H1 (cell line): Measurements from ENCODE around the gene TPSB2. TPM values are rescaled to one million over a fixed set of nuclear protein-coding genes. Genes with fewer than 3 reads are reported as not detected.

Experiments
- CTCF ChIA-PET: fragments of 300-600 bp; sonication (Branson Sonifier 250); formaldehyde crosslinking; loops from one replicate; lab custom pipeline; 2021; ENCODE audit not compliant: partially characterized antibody; lab: Charles Lee
- POLR2A ChIA-PET: fragments of 300-600 bp; sonication (Branson Sonifier 250); formaldehyde crosslinking; loops from one replicate; lab custom pipeline; 2021; ENCODE audit warnings: inconsistent platforms; ENCODE audit not compliant: partially characterized antibody; lab: Charles Lee
- DNase-seq, 2 experiments: peaks; one replicate each; pipeline versions ENCODE4 v3.0.0 to v3.0.0-alpha.2; 2010 to 2022; ENCODE audit warnings: low spot score in 2 of 2, low read depth in 1 of 2, mixed read lengths in 1 of 2
- FAIRE-seq: peaks from 2 replicates; lab custom pipeline; 2011; peaks lifted over from hg19 to GRCh38; lab: Jason Lieb, UNC
- H2AFZ ChIP-seq: 2 replicates; pipeline ENCODE4 v1.8.1; 2012; ENCODE audit warnings: low read length, inconsistent platforms
- H2AK5ac ChIP-seq: 2 replicates; pipeline ENCODE4 v1.6.1; 2013; ENCODE audit warnings: low read depth, low read length
- H2BK120ac ChIP-seq: replicated peaks from 2 replicates; pipeline ENCODE3; 2013; ENCODE audit warnings: low read depth, low read length, inconsistent platforms
- H2BK12ac ChIP-seq: 2 replicates; pipeline ENCODE4 v1.6.1; 2013; ENCODE audit warnings: low read depth, low read length
- H2BK15ac ChIP-seq: 2 replicates; pipeline ENCODE4 v1.6.1; 2013; ENCODE audit warnings: low read length
- H2BK20ac ChIP-seq: 2 replicates; pipeline ENCODE4 v1.6.1; 2013; ENCODE audit warnings: low read length
- H2BK5ac ChIP-seq: 2 replicates; pipeline ENCODE4 v1.6.1; 2013; ENCODE audit warnings: low read depth, low read length
- H3K14ac ChIP-seq: 2 replicates; pipeline ENCODE4 v1.6.1; 2013; ENCODE audit warnings: inconsistent platforms; ENCODE audit not compliant: insufficient read length
- H3K18ac ChIP-seq: 2 replicates; pipeline ENCODE4 v1.6.1; 2013; ENCODE audit warnings: low read length; ENCODE audit errors: extremely low read depth
- H3K23ac ChIP-seq: 2 replicates; pipeline ENCODE4 v1.6.1; 2013; ENCODE audit warnings: inconsistent platforms; ENCODE audit not compliant: insufficient read length
- H3K23me2 ChIP-seq: 2 replicates; pipeline ENCODE4 v1.6.1; 2013; ENCODE audit warnings: low read depth, low read length
- H3K27ac ChIP-seq: 2 replicates; pipeline ENCODE4 v1.6.1; 2011; ENCODE audit warnings: low read depth, low read length, inconsistent platforms
- H3K27me3 ChIP-seq, 4 experiments: replicated peaks in 1 of 4; 1 replicate in 1 of 4; 2 replicates in 3 of 4; pipeline versions ENCODE4 v1.6.1 to v1.8.1; 2011 to 2013; ENCODE audit warnings: low read length in 3 of 4, mild to moderate bottlenecking in 3 of 4, inconsistent platforms in 2 of 4, mixed read lengths in 2 of 4, moderate library complexity in 1 of 4; ENCODE audit not compliant: control insufficient read depth in 3 of 4, insufficient read depth in 3 of 4; ENCODE audit errors: extremely low read depth in 1 of 4
- H3K36me3 ChIP-seq, 4 experiments: 2 replicates each; pipeline versions ENCODE4 v1.6.1 to v1.8.1; 2011 to 2013; ENCODE audit warnings: mild to moderate bottlenecking in 4 of 4, low read length in 3 of 4, moderate library complexity in 2 of 4, control low read depth in 1 of 4, inconsistent platforms in 1 of 4; ENCODE audit not compliant: insufficient read depth in 4 of 4, control insufficient read depth in 2 of 4
- H3K4ac ChIP-seq: replicated peaks from 2 replicates; pipeline ENCODE3; 2013; ENCODE audit warnings: low read length, low read depth, mixed read lengths, inconsistent platforms; ENCODE audit not compliant: insufficient read length
- H3K4me1 ChIP-seq, 4 experiments: replicated peaks in 1 of 4; 1 replicate in 1 of 4; 2 replicates in 3 of 4; pipeline versions ENCODE4 v1.6.1 to v1.8.1; 2011 to 2013; ENCODE audit warnings: low read length in 3 of 4, inconsistent platforms in 2 of 4, mixed read lengths in 1 of 4; ENCODE audit not compliant: insufficient read depth in 4 of 4, control insufficient read depth in 3 of 4
- H3K4me2 ChIP-seq, 2 experiments: 2 replicates each; pipeline versions ENCODE4 v1.6.1 to v1.8.1; 2011 to 2013; ENCODE audit warnings: low read depth in 2 of 2, low read length in 2 of 2, control low read depth in 1 of 2, inconsistent platforms in 1 of 2, mild to moderate bottlenecking in 1 of 2; ENCODE audit not compliant: insufficient read depth in 1 of 2
- H3K4me3 ChIP-seq, 4 experiments: fragments of 200-600, 300-600 bp in 1 of 4; sonication (generic), shearing (Covaris generic), sonication (Bioruptor Twin) in 1 of 4; 2 replicates each; pipeline versions ENCODE4 v1.5.1 to v1.8.1; 2011 to 2016; ENCODE audit warnings: low read length in 4 of 4, low read depth in 3 of 4, control low read depth in 2 of 4, inconsistent platforms in 2 of 4, mild to moderate bottlenecking in 2 of 4, mixed read lengths in 1 of 4, moderate library complexity in 1 of 4; ENCODE audit not compliant: insufficient read depth in 2 of 4; ENCODE audit errors: extremely low read depth in 1 of 4
- H3K56ac ChIP-seq: replicated peaks from 2 replicates; pipeline ENCODE3; 2013; ENCODE audit warnings: low read depth, mild to moderate bottlenecking, mixed read lengths, low read length, inconsistent platforms; ENCODE audit not compliant: insufficient read length
- H3K79me1 ChIP-seq: 2 replicates; pipeline ENCODE4 v1.6.1; 2013; ENCODE audit warnings: low read depth, low read length, control low read depth
- H3K79me2 ChIP-seq, 2 experiments: 2 replicates each; pipeline versions ENCODE4 v1.6.1 to v1.8.1; 2012 to 2013; ENCODE audit warnings: low read length in 2 of 2, mild to moderate bottlenecking in 2 of 2, inconsistent platforms in 1 of 2; ENCODE audit not compliant: insufficient read depth in 2 of 2, control insufficient read depth in 1 of 2
- H3K9ac ChIP-seq, 4 experiments: replicated peaks in 1 of 4; 1 replicate in 1 of 4; 2 replicates in 3 of 4; pipeline versions ENCODE4 v1.6.1 to v1.8.1; 2011 to 2013; ENCODE audit warnings: low read depth in 3 of 4, low read length in 3 of 4, control low read depth in 2 of 4, mild to moderate bottlenecking in 2 of 4, moderate library complexity in 2 of 4, inconsistent platforms in 1 of 4; ENCODE audit errors: extremely low read depth in 1 of 4
- H3K9me3 ChIP-seq, 2 experiments: 2 replicates each; pipeline versions ENCODE4 v1.6.1 to v1.8.1; 2012 to 2013; ENCODE audit warnings: mild to moderate bottlenecking in 2 of 2, moderate library complexity in 2 of 2, control low read depth in 1 of 2, inconsistent platforms in 1 of 2, low read depth in 1 of 2, low read length in 1 of 2, mixed read lengths in 1 of 2; ENCODE audit not compliant: insufficient read depth in 2 of 2
- H4K20me1 ChIP-seq, 2 experiments: replicated peaks in 1 of 2; 2 replicates each; pipeline versions ENCODE3 to v1.8.1; 2011 to 2013; ENCODE audit warnings: inconsistent platforms in 2 of 2, low read length in 2 of 2, mild to moderate bottlenecking in 1 of 2; ENCODE audit not compliant: insufficient read depth in 2 of 2, control insufficient read depth in 1 of 2
- H4K5ac ChIP-seq: 2 replicates; pipeline ENCODE4 v1.6.1; 2013; ENCODE audit warnings: low read length, low read depth, mixed read lengths, inconsistent platforms; ENCODE audit not compliant: insufficient read length
- H4K8ac ChIP-seq: 2 replicates; pipeline ENCODE4 v1.8.0; 2013; ENCODE audit warnings: mild to moderate bottlenecking, moderate library complexity, low read length, inconsistent platforms; ENCODE audit not compliant: insufficient read depth; ENCODE audit errors: extremely low read depth
- H4K91ac ChIP-seq: replicated peaks from 2 replicates; pipeline ENCODE3; 2013; ENCODE audit warnings: low read length, mixed read lengths, inconsistent platforms; ENCODE audit not compliant: insufficient read length
- SIN3A ChIP-seq, 2 experiments: IDR thresholded peaks in 1 of 2; conservative IDR thresholded peaks in 1 of 2; 2 replicates each; pipeline ENCODE4 v1.6.1; 2011 to 2012; ENCODE audit warnings: low read length in 2 of 2, improper control_type of control experiment in 1 of 2, low read depth in 1 of 2, mild to moderate bottlenecking in 1 of 2
- WGBS, 2 experiments: shearing (Covaris generic) in 1 of 2; methylation state at CpG; one replicate each; pipeline versions ENCODE4 v1.1.6 to v1.1.7; 2013 to 2015; ENCODE audit warnings: low lambda C conversion rate in 2 of 2, mixed read lengths in 2 of 2, inconsistent platforms in 1 of 2, low coverage in 1 of 2, missing lambda C conversion rate in 1 of 2; ENCODE audit not compliant: insufficient replicate concordance in 2 of 2, insufficient coverage in 1 of 2, insufficient read length in 1 of 2; ENCODE audit errors: extremely low coverage in 1 of 2, missing lambda C conversion rate in 1 of 2; 5-methylcytosine and 5-hydroxymethylcytosine counted together
- polyA plus RNA-seq, 7 experiments: library from polyadenylated mRNA; depleted of rRNA in 3 of 7; stranded (reverse) in 5 of 7; unstranded in 2 of 7; fragments of >200 nt in 5 of 7; fragments of 200-250 nt in 2 of 7; gene quantifications; 1 replicate in 5 of 7; 2 replicates in 1 of 7; 4 replicates in 1 of 7; pipeline versions ENCODE4 v1.2.1 to v1.2.3, GENCODE V29; 2011 to 2013; ENCODE audit warnings: missing spikeins in 2 of 7, mixed read lengths in 2 of 7
- total RNA-seq: library from RNA; stranded (reverse); fragmentation: NEBNext Ultra II Directional; extraction: Animal tissue kit (Norgen Biotek cat#: 25700); gene quantifications from 2 replicates; pipeline ENCODE4 v1.2.1, GENCODE V29; 2021
- TF ChIP-seq, protein P1 (sequence below): IDR thresholded peaks from 2 replicates; pipeline ENCODE4 v1.6.1; 2011; ENCODE audit warnings: low read length, improper control_type of control experiment
- TF ChIP-seq, protein P2 (sequence below), 3 experiments: IDR thresholded peaks; 1 replicate in 2 of 3; 2 replicates in 1 of 3; pipeline versions ENCODE4 v1.5.1 to v1.6.1; 2011; ENCODE audit warnings: low read length in 3 of 3, mild to moderate bottlenecking in 3 of 3, inconsistent platforms in 2 of 3, low read depth in 1 of 3, moderate library complexity in 1 of 3; ENCODE audit not compliant: insufficient read depth in 1 of 3; ENCODE audit errors: control extremely low read depth in 1 of 3

Gene TPSB2
- total and polyA plus RNA-seq, 2 of the 8 experiments (the other 6 are each of a cell fraction or from before 2014, with no cell fraction given), result 0.08 TPM; not detected in 1

DNA sequence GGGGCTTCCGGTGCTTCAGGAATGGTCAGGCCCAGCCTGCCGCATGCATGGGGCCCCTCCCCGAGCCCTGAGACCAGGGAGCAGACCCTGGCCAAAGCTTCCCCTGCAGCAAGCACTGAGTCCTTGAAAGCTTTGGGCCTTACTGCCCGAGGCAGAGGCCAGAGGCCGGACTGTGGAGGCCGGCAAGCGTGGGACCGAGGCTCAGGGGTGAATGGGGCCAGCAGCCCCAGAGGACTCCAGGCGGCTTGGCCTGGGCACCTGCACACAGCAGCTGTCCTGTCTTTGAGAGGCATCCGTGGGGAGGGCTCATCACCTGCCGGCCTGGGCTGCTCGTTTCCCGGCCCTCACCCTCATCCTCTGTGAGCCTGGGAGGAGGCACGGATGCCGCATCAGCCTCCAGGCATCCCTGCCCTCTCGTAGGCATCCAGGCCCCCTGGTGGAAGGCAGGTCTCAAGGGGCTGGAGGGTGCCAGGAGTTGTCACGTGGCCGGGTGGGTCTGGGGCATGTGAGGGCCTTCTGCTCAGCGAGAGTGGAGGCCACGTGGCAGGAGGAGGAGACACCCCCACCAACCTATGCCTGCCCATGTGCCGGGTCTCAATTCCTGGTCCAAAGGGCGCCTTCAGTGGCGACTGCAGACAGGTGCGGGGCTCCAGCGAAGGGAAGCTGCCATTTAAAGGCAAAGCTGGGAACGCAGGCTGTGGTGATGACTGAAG lies 45.7 kb downstream of the TPSB2 start:
- H2BK20ac ChIP-seq, result no peak overlapping the region
- no peaks in the 10 kb centered on the region; a peak in 1 of 8 replicates for H3K36me3 ChIP-seq
- no peak overlapping the region for H3K4me2 ChIP-seq
- H3K4ac ChIP-seq, result no peak overlapping the region
- no peak overlapping the region for H3K23ac ChIP-seq
- CTCF ChIA-PET, result interaction anchor here (0.5 to 4.7 kb wide), 10 partner anchors 8 to 426 kb away, joined by 3 to 16 read pairs (median 3); no protein-coding TSS in a partner anchor
- H2BK5ac ChIP-seq, result no peak overlapping the region
- no peak overlapping the region for H3K9ac ChIP-seq
- H3K4me1 ChIP-seq, result peaks cover 0 to 3% (median under 1%) of the 10 kb centered on the region in 4 experiments; a peak in 4 of 7 replicates
- H2BK15ac ChIP-seq, result no peak overlapping the region
- H2AFZ ChIP-seq, result no peak overlapping the region
- H3K27ac ChIP-seq, result no peak overlapping the region
- FAIRE-seq (no peak), DNase-seq (no peak)
- TF ChIP-seq, protein P1, sequence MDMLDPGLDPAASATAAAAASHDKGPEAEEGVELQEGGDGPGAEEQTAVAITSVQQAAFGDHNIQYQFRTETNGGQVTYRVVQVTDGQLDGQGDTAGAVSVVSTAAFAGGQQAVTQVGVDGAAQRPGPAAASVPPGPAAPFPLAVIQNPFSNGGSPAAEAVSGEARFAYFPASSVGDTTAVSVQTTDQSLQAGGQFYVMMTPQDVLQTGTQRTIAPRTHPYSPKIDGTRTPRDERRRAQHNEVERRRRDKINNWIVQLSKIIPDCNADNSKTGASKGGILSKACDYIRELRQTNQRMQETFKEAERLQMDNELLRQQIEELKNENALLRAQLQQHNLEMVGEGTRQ, result no peak
- TF ChIP-seq SIN3A (conservative IDR thresholded peaks at IDR 0.05 in 1 of 2, IDR thresholded peaks at IDR 0.05 in 1 of 2; ENCODE audit: low read depth in 1 of 2, low read length in 2 of 2), result no peak
- TF ChIP-seq, protein P2, sequence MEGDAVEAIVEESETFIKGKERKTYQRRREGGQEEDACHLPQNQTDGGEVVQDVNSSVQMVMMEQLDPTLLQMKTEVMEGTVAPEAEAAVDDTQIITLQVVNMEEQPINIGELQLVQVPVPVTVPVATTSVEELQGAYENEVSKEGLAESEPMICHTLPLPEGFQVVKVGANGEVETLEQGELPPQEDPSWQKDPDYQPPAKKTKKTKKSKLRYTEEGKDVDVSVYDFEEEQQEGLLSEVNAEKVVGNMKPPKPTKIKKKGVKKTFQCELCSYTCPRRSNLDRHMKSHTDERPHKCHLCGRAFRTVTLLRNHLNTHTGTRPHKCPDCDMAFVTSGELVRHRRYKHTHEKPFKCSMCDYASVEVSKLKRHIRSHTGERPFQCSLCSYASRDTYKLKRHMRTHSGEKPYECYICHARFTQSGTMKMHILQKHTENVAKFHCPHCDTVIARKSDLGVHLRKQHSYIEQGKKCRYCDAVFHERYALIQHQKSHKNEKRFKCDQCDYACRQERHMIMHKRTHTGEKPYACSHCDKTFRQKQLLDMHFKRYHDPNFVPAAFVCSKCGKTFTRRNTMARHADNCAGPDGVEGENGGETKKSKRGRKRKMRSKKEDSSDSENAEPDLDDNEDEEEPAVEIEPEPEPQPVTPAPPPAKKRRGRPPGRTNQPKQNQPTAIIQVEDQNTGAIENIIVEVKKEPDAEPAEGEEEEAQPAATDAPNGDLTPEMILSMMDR (IDR thresholded peaks at IDR 0.05; ENCODE audit: control extremely low read depth in 1 of 3, insufficient read depth in 1 of 3, low read depth in 1 of 3, low read length in 3 of 3), result peak in 1 of 3 experiments; percentile 21; a peak in 1 of 4 replicates
- POLR2A ChIA-PET, result interaction anchor here (0.9 kb wide), 1 partner anchor 26 kb away, joined by 5 read pairs; no protein-coding TSS in a partner anchor
- H3K4me3 ChIP-seq, result no peak overlapping the region
- peaks cover 7% of the 10 kb centered on the region for H3K79me1 ChIP-seq
- H3K27me3 ChIP-seq, result no peaks in the 10 kb centered on the region
- H3K79me2 ChIP-seq, result peaks cover 0 to 3% of the 10 kb centered on the region in 2 experiments; a peak in 1 of 4 replicates
- no peak overlapping the region for H3K18ac ChIP-seq
- H3K14ac ChIP-seq, result no peak overlapping the region
- H4K8ac ChIP-seq, result no peak overlapping the region; the same call in none of the 2 replicates
- 90% methylated on average over 20 of the region's 26 CpGs; no CpG with 5 or more reads in 1 of the 2 experiments for WGBS, 2 experiments
- no peak overlapping the region for H4K91ac ChIP-seq
- no peaks in the 10 kb centered on the region for H3K9me3 ChIP-seq
- no peak overlapping the region for H4K5ac ChIP-seq
- H2AK5ac ChIP-seq, result no peak overlapping the region
- H3K56ac ChIP-seq, result no peak overlapping the region
- H2BK120ac ChIP-seq, result no peak overlapping the region
- peaks cover 17 to 35% of the 10 kb centered on the region in 2 experiments for H4K20me1 ChIP-seq
- no peak overlapping the region for H2BK12ac ChIP-seq
- H3K23me2 ChIP-seq, result no peaks in the 10 kb centered on the region
